GM13977 (cell line): Measurements from ENCODE around the gene ACADSB.

Experiments
- DNase-seq: peaks from one replicate; pipeline ENCODE4 v3.0.0; 2012; ENCODE audit warnings: low spot score
- CTCF ChIP-seq: IDR thresholded peaks from 2 replicates; pipeline ENCODE4 v1.5.1; 2012; ENCODE audit warnings: mild to moderate bottlenecking, control low read depth; ENCODE audit not compliant: insufficient read depth; ENCODE audit errors: extremely low read depth, missing control alignments
- in situ Hi-C: fragments of 300-500 bp; cut with MboI; formaldehyde crosslinking; loops from one replicate; pipeline ENCODE4 v1.12.0; 2022; ENCODE audit warnings: low sequenced_read_pairs, low pct_unique_long_range_greater_than_20kb, mixed read lengths, inconsistent platforms; ENCODE audit not compliant: unreplicated experiment

Gene ACADSB

GRCh38 chr10:123019941-123020703, 11.3 kb downstream of the ACADSB start:
- in situ Hi-C loops = no loop called here
- no peak for DNase-seq
- no peak for TF ChIP-seq CTCF

GRCh38 chr10:123021517-123021916, 12.7 kb downstream of the ACADSB start:
- in situ Hi-C loops = no loop called here
- TF ChIP-seq CTCF = peak; percentile 53
- no peak for DNase-seq

- no peak for TF ChIP-seq CTCF
- in situ Hi-C loops = no loop called here
- no peak for DNase-seq
These were observed 15.7 kb downstream of the ACADSB start for GRCh38 chr10:123024540-123024939.

GRCh38 chr10:123026302-123026701, 17.5 kb downstream of the ACADSB start:
- in situ Hi-C loops = no loop called here
- no peak for DNase-seq
- TF ChIP-seq CTCF = no peak

GRCh38 chr10:123027861-123028260, 19.1 kb downstream of the ACADSB start:
- DNase-seq = no peak
- no peak for TF ChIP-seq CTCF

GRCh38 chr10:123031124-123031523, 22.3 kb downstream of the ACADSB start:
- in situ Hi-C loops = no loop called here
- TF ChIP-seq CTCF = no peak
- no peak for DNase-seq

More at GRCh38 chr10:123027861-123028260, 19.1 kb downstream of the ACADSB start:
- in situ Hi-C loops = no loop called here

GRCh38 chr10:123034332-123034731, 25.5 kb downstream of the ACADSB start:
- TF ChIP-seq CTCF = no peak
- no peak for DNase-seq
- in situ Hi-C loops = no loop called here
